Measurements from ENCODE around the gene HTT-AS.

DNA sequence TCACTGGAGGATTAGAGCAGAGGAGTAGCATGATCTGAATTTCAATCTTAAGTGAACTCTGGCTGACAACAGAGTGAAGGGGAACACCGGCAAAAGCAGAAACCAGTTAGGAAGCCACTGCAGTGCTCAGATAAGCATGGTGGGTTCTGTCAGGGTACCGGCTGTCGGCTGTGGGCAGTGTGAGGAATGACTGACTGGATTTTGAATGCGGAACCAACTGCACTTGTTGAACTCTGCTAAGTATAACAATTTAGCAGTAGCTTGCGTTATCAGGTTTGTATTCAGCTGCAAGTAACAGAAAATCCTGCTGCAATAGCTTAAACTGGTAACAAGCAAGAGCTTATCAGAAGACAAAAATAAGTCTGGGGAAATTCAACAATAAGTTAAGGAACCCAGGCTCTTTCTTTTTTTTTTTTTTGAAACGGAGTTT, 5.4 kb upstream of the HTT-AS start:
- TF ChIP-seq CTCF (conservative IDR thresholded peaks at IDR 0.05; ENCODE audit: low read length) (no peak), EZH2phosphoT487 (IDR thresholded peaks at IDR 0.05; ENCODE audit: borderline replicate concordance) (no peak)

Measured in Loucy (cell line).